Gastroesophageal sphincter (tissue), 3 donors: ENCODE measurements around the gene GPR87.

Source experiments
- EP300 ChIP-seq: sonication (generic); formaldehyde crosslinking; IDR thresholded peaks from one replicate; pipeline ENCODE4 v1.6.1; 2017; ENCODE audit warnings: antibody characterized with exemption, mild to moderate bottlenecking
- POLR2A ChIP-seq, 2 donors: fragments of 450-650 bp; IDR thresholded peaks; one replicate each; pipeline ENCODE4 v1.6.1; 2017; ENCODE audit warnings: antibody characterized with exemption in 2 of 2, mild to moderate bottlenecking in 2 of 2, moderate library complexity in 1 of 2
- TF ChIP-seq, protein P1 (sequence below), 4 experiments: fragments of 200-600 bp in 2 of 4; fragments of 450-650 bp in 2 of 4; sonication (generic) in 1 of 4; IDR thresholded peaks; one replicate each; pipeline ENCODE4 v1.5.1; 2017 to 2019; ENCODE audit warnings: antibody characterized with exemption in 4 of 4, mild to moderate bottlenecking in 2 of 4, moderate library complexity in 2 of 4

DNA sequence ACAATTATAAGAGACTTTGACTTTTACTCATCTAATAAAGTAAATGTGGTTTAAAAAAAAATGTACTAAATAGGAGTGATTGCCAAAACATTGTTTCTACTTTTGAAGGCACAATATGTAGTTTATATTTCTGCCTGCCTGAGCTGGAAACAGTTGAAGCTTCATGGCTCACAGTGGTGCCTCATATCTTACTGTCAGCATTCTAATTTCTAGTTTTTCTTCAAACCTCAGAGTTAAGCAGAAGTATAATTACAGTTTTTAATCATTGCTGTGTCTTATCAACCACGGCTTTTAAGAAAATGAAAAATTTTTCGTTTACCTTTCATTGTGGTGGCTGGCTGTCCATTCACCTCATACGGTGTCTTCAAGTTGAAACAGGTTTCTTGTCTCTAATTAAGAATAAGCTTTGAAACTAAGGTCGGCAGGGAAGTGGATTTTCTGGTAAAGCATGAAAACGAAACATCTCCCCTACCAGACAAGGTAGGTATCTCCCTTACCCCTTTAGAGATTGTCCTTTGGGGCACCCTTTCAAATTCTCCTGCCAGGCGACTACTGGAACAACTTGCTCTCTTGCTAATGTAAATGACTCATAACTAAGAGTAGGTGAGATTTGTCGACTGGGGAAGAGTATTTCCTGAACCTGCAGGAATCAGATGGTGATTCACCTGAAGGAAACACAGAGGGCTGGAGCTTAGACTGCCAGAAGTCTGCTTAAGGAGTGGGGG lies at the start of gene GPR87:
- TF ChIP-seq, protein P1, sequence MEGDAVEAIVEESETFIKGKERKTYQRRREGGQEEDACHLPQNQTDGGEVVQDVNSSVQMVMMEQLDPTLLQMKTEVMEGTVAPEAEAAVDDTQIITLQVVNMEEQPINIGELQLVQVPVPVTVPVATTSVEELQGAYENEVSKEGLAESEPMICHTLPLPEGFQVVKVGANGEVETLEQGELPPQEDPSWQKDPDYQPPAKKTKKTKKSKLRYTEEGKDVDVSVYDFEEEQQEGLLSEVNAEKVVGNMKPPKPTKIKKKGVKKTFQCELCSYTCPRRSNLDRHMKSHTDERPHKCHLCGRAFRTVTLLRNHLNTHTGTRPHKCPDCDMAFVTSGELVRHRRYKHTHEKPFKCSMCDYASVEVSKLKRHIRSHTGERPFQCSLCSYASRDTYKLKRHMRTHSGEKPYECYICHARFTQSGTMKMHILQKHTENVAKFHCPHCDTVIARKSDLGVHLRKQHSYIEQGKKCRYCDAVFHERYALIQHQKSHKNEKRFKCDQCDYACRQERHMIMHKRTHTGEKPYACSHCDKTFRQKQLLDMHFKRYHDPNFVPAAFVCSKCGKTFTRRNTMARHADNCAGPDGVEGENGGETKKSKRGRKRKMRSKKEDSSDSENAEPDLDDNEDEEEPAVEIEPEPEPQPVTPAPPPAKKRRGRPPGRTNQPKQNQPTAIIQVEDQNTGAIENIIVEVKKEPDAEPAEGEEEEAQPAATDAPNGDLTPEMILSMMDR (IDR thresholded peaks at IDR 0.05) = no peak
- TF ChIP-seq EP300 (no peak), POLR2A (IDR thresholded peaks at IDR 0.05) (no peak)
